Liver (tissue), 9 donors: ENCODE data around the gene ARMC12. TPM values are rescaled to one million over a fixed set of nuclear protein-coding genes. Genes with fewer than 3 reads are reported as not detected.

Experiments used
- DNase-seq: peaks from one replicate; pipeline ENCODE4 v3.0.0-alpha.2; 2017; ENCODE audit warnings: low spot score
- H3K27ac ChIP-seq, 2 donors: one replicate each; pipeline ENCODE4 v1.7.0; 2013; ENCODE audit warnings: inconsistent platforms in 2 of 2, low read length in 2 of 2, control low read depth in 1 of 2, low read depth in 1 of 2, mild to moderate bottlenecking in 1 of 2
- H3K27me3 ChIP-seq, 4 donors: one replicate each; pipeline versions ENCODE4 v1.6.1 to v1.7.0; 2013; ENCODE audit warnings: low read length in 3 of 4, inconsistent platforms in 1 of 4, mild to moderate bottlenecking in 1 of 4, moderate library complexity in 1 of 4; ENCODE audit not compliant: control insufficient read depth in 4 of 4, insufficient read depth in 4 of 4
- H3K36me3 ChIP-seq, 4 donors: one replicate each; pipeline versions ENCODE4 v1.6.1 to v1.7.0; 2013; ENCODE audit warnings: low read length in 3 of 4, mild to moderate bottlenecking in 3 of 4, low read depth in 1 of 4, moderate library complexity in 1 of 4; ENCODE audit not compliant: control insufficient read depth in 4 of 4, insufficient read depth in 3 of 4
- H3K4me1 ChIP-seq, 4 donors: one replicate each; pipeline versions ENCODE4 v1.6.1 to v1.7.0; 2013; ENCODE audit warnings: low read length in 3 of 4, mild to moderate bottlenecking in 3 of 4, moderate library complexity in 1 of 4; ENCODE audit not compliant: control insufficient read depth in 4 of 4, insufficient read depth in 4 of 4
- H3K4me3 ChIP-seq, 3 donors: one replicate each; pipeline versions ENCODE4 v1.6.1 to v1.7.0; 2013; ENCODE audit warnings: low read length in 3 of 3, control low read depth in 1 of 3, low read depth in 1 of 3, mild to moderate bottlenecking in 1 of 3
- H3K9ac ChIP-seq, 2 donors: one replicate each; pipeline ENCODE4 v1.7.0; 2013; ENCODE audit warnings: low read length in 2 of 2, mild to moderate bottlenecking in 2 of 2, moderate library complexity in 2 of 2, control low read depth in 1 of 2, low read depth in 1 of 2
- H3K9me3 ChIP-seq, 4 donors: one replicate each; pipeline versions ENCODE4 v1.6.1 to v1.7.0; 2013; ENCODE audit warnings: low read length in 3 of 4; ENCODE audit not compliant: control insufficient read depth in 4 of 4
- ATF3 ChIP-seq: IDR thresholded peaks from 2 replicates; pipeline ENCODE4 v1.6.1; 2016; ENCODE audit warnings: antibody characterized with exemption
- CTCF ChIP-seq: fragments of 150-350 bp; IDR thresholded peaks from 2 replicates; pipeline ENCODE4 v1.5.1; 2017; ENCODE audit warnings: improper control_type of control experiment, low read depth, low read length; ENCODE audit not compliant: missing input control
- FOXA1 ChIP-seq: IDR thresholded peaks from 2 replicates; pipeline ENCODE4 v1.6.1; 2016; ENCODE audit warnings: antibody characterized with exemption
- FOXA2 ChIP-seq: IDR thresholded peaks from 2 replicates; pipeline ENCODE4 v1.6.1; 2016; ENCODE audit warnings: antibody characterized with exemption
- GABPA ChIP-seq, 2 donors: IDR thresholded peaks in 1 of 2; conservative IDR thresholded peaks in 1 of 2; 2 replicates each; pipeline ENCODE4 v1.6.1; 2016; ENCODE audit warnings: antibody characterized with exemption in 2 of 2, mild to moderate bottlenecking in 1 of 2, moderate library complexity in 1 of 2
- HNF4A ChIP-seq, 2 donors: conservative IDR thresholded peaks; 2 replicates each; pipeline ENCODE4 v1.6.1; 2016; ENCODE audit warnings: antibody characterized with exemption in 2 of 2, mild to moderate bottlenecking in 2 of 2
- JUND ChIP-seq, 2 donors: IDR thresholded peaks; 2 replicates each; pipeline ENCODE4 v1.6.1; 2016; ENCODE audit warnings: antibody characterized with exemption in 2 of 2
- MAX ChIP-seq: IDR thresholded peaks from 2 replicates; pipeline ENCODE4 v1.6.1; 2016; ENCODE audit warnings: antibody characterized with exemption
- RAD21 ChIP-seq, 2 donors: IDR thresholded peaks; 2 replicates each; pipeline ENCODE4 v1.6.1; 2016; ENCODE audit warnings: antibody characterized with exemption in 2 of 2, mild to moderate bottlenecking in 2 of 2
- RXRA ChIP-seq, 2 donors: IDR thresholded peaks; 2 replicates each; pipeline ENCODE4 v1.6.1; 2017 to 2018; ENCODE audit warnings: antibody characterized with exemption in 2 of 2, mild to moderate bottlenecking in 1 of 2
- SP1 ChIP-seq: IDR thresholded peaks from 2 replicates; pipeline ENCODE4 v1.6.1; 2018; ENCODE audit warnings: antibody characterized with exemption, mild to moderate bottlenecking
- TAF1 ChIP-seq: conservative IDR thresholded peaks from 2 replicates; pipeline ENCODE4 v1.6.1; 2016; ENCODE audit warnings: antibody characterized with exemption, mild to moderate bottlenecking
- YY1 ChIP-seq: IDR thresholded peaks from 2 replicates; pipeline ENCODE4 v1.6.1; 2016; ENCODE audit warnings: antibody characterized with exemption, mild to moderate bottlenecking
- ZBTB33 ChIP-seq: IDR thresholded peaks from 2 replicates; pipeline ENCODE4 v1.6.1; 2016; ENCODE audit warnings: antibody characterized with exemption
- WGBS: extraction: QIAGEN DNeasy Blood & Tissue Kit; methylation state at CpG from one replicate; pipeline ENCODE4 v1.1.7; 2013; 5-methylcytosine and 5-hydroxymethylcytosine counted together
- polyA plus RNA-seq, 2 donors: library from polyadenylated mRNA; stranded (reverse) in 1 of 2; unstranded in 1 of 2; fragments of 200-250 nt in 1 of 2; fragments of >200 nt in 1 of 2; fragmentation: Nextera tagmentation in 1 of 2; extraction: Ambion mirVana in 1 of 2; gene quantifications; one replicate each; pipeline versions ENCODE4 v1.2.1 to v1.2.3, GENCODE V29; 2013 to 2015
- total RNA-seq, 2 donors: library from RNA; depleted of rRNA; stranded (reverse); fragments of >200 nt; gene quantifications; one replicate each; pipeline ENCODE4 v1.2.3, GENCODE V29; 2014
- donor health status: healthy.
- donor health status: healthy.
- donor health status: healthy.
- donor health status: healthy.
- donor health status: healthy.

Gene ARMC12
- total and polyA plus RNA-seq, 4 donors, result 0.42 to 0.64 (median 0.43) TPM; not detected in 1

GRCh38 chr6:35736253-35736894 lies 458 bp upstream of the ARMC12 start:
- Histone ChIP-seq H3K27me3 (no peaks in the 10 kb centered on the region), H3K4me1 (peaks cover 12 to 33% (median 28%) of the 10 kb centered on the region in 4 donors), H3K4me3 (no peak overlapping the region), H3K9me3 (no peaks in the 10 kb centered on the region), H3K9ac (no peak overlapping the region), H3K27ac (no peak overlapping the region), H3K36me3 (no peaks in the 10 kb centered on the region)
- 65% methylated on average over 8 of the region's 8 CpGs for WGBS
- TF ChIP-seq RAD21 (IDR thresholded peaks at IDR 0.05) (peak; percentile 92 to 93), SP1 (no peak), CTCF (peak; percentile 90)
- peak; percentile 82 for DNase-seq

- 52% methylated on average over 16 of the region's 16 CpGs for whole genome bisulfite sequencing
- H3K4me3 ChIP-seq, result no peak overlapping the region
- H3K9ac ChIP-seq, result no peak overlapping the region
- no peak overlapping the region for H3K27ac ChIP-seq
- peaks cover 10 to 24% (median 22%) of the 10 kb centered on the region in 4 donors for H3K4me1 ChIP-seq
- no peaks in the 10 kb centered on the region for H3K36me3 ChIP-seq
- no peaks in the 10 kb centered on the region for H3K9me3 ChIP-seq
- TF ChIP-seq TAF1 (no peak), ATF3 (peak; percentile 90), FOXA1 (peak; percentile 20), YY1 (peak; percentile 39), RAD21 (IDR thresholded peaks at IDR 0.05) (peak; percentile 100), ZBTB33 (no peak), HNF4A (conservative IDR thresholded peaks at IDR 0.05) (no peak), RXRA (IDR thresholded peaks at IDR 0.05) (peak in 1 of 2 donors; percentile 16), GABPA (IDR thresholded peaks at IDR 0.05 in 1 of 2, conservative IDR thresholded peaks at IDR 0.05 in 1 of 2) (no peak), CTCF (peak; percentile 97), JUND (IDR thresholded peaks at IDR 0.05) (no peak), MAX (no peak), FOXA2 (no peak)
- no peaks in the 10 kb centered on the region for H3K27me3 ChIP-seq
- no peak for DNase-seq
Measured at GRCh38 chr6:35737413-35738211, 780 bp downstream of the ARMC12 start.
